DOHH2 (cell line): ENCODE results near the gene PGM5.
"Not testable (repeated sequence)": the region's sequence is repeated elsewhere in the genome, so short reads cannot be mapped to it uniquely, and the experiment has no call there.

Experiments used
- H3F3A ChIP-seq: fragments of 200-600 bp; sonication (generic), shearing (Covaris generic); 2 replicates; pipeline ENCODE4 v1.6.0; 2016; ENCODE audit warnings: antibody characterized with exemption, mild to moderate bottlenecking; ENCODE audit not compliant: control insufficient read depth, insufficient read depth
- H3K27ac ChIP-seq: fragments of 200-600 bp; sonication (generic); 2 replicates; pipeline ENCODE4 v1.5.1; 2014; ENCODE audit warnings: low read depth, mild to moderate bottlenecking, low read length, moderate library complexity
- H3K27me3 ChIP-seq: fragments of 200-600 bp; sonication (generic); 2 replicates; pipeline ENCODE4 v1.6.1; 2014; ENCODE audit warnings: mild to moderate bottlenecking, low read length, mixed read lengths; ENCODE audit not compliant: control insufficient read depth
- H3K36me3 ChIP-seq: fragments of 200-600 bp; sonication (generic); 2 replicates; pipeline ENCODE4 v1.6.1; 2014; ENCODE audit warnings: mild to moderate bottlenecking, low read length, moderate library complexity, mixed read lengths; ENCODE audit not compliant: control insufficient read depth
- H3K4me1 ChIP-seq: fragments of 200-600 bp; sonication (generic); 2 replicates; pipeline ENCODE4 v1.6.1; 2014; ENCODE audit warnings: mild to moderate bottlenecking, low read length, mixed read lengths; ENCODE audit not compliant: control insufficient read depth
- H3K4me2 ChIP-seq: fragments of 200-600 bp; sonication (generic); 2 replicates; pipeline ENCODE4 v1.6.0; 2014; ENCODE audit warnings: mild to moderate bottlenecking, low read length, moderate library complexity
- H3K4me3 ChIP-seq: fragments of 200-600 bp; sonication (generic); 2 replicates; pipeline ENCODE4 v1.5.1; 2014; ENCODE audit warnings: mild to moderate bottlenecking, low read length, mixed read lengths
- H3K79me2 ChIP-seq: fragments of 200-600 bp; sonication (generic); 2 replicates; pipeline ENCODE4 v1.6.1; 2014; ENCODE audit warnings: mild to moderate bottlenecking, low read length, mixed read lengths; ENCODE audit not compliant: control insufficient read depth
- H3K9me2 ChIP-seq: fragments of 200-600 bp; sonication (generic); replicated peaks from 2 replicates; pipeline ENCODE4 v1.6.1; 2014; ENCODE audit warnings: mild to moderate bottlenecking, low read length, mixed read lengths; ENCODE audit not compliant: control insufficient read depth
- H3K9me3 ChIP-seq: fragments of 200-600 bp; sonication (generic); 2 replicates; pipeline ENCODE4 v1.6.1; 2014; ENCODE audit warnings: antibody characterized with exemption, low read length, mixed read lengths; ENCODE audit not compliant: control insufficient read depth, insufficient read depth
- H4K20me1 ChIP-seq: fragments of 200-600 bp; sonication (generic); 2 replicates; pipeline ENCODE4 v1.6.0; 2014; ENCODE audit warnings: low read depth, mild to moderate bottlenecking, antibody characterized with exemption, low read length, moderate library complexity; ENCODE audit not compliant: control insufficient read depth, insufficient read depth

PGM5 gene

GRCh38 chr9:68330531-68331173 lies 25.8 kb upstream of the PGM5 start:
- H3K36me3 ChIP-seq, H3K9me3 ChIP-seq, H3K4me2 ChIP-seq, H3F3A ChIP-seq, H3K4me3 ChIP-seq, H4K20me1 ChIP-seq, H3K27me3 ChIP-seq, H3K9me2 ChIP-seq, H3K79me2 ChIP-seq, H3K4me1 ChIP-seq, H3K27ac ChIP-seq: not testable (repeated sequence)

- not testable (repeated sequence) for H4K20me1 ChIP-seq, H3K27me3 ChIP-seq, H3K4me2 ChIP-seq, H3K4me3 ChIP-seq, H3K4me1 ChIP-seq, H3F3A ChIP-seq, H3K9me2 ChIP-seq, H3K9me3 ChIP-seq, H3K36me3 ChIP-seq, H3K79me2 ChIP-seq, H3K27ac ChIP-seq
Measured at GRCh38 chr9:68332122-68332521, 24.3 kb upstream of the PGM5 start.

- not testable (repeated sequence) for H3K4me3 ChIP-seq, H3K27me3 ChIP-seq, H3K36me3 ChIP-seq, H3K4me2 ChIP-seq, H3K27ac ChIP-seq, H4K20me1 ChIP-seq, H3K9me2 ChIP-seq, H3K9me3 ChIP-seq, H3K4me1 ChIP-seq, H3K79me2 ChIP-seq, H3F3A ChIP-seq
Measured at GRCh38 chr9:68335935-68336334, 20.5 kb upstream of the PGM5 start.

GRCh38 chr9:68336639-68337339 lies 19.6 kb upstream of the PGM5 start:
- not testable (repeated sequence) for H3K4me3 ChIP-seq, H3K9me2 ChIP-seq, H3K9me3 ChIP-seq, H3K79me2 ChIP-seq, H3K4me2 ChIP-seq, H3K27ac ChIP-seq, H3K27me3 ChIP-seq, H3K36me3 ChIP-seq, H3F3A ChIP-seq, H3K4me1 ChIP-seq, H4K20me1 ChIP-seq

GRCh38 chr9:68338000-68338399 lies 18.4 kb upstream of the PGM5 start:
- H3K4me3 ChIP-seq, H4K20me1 ChIP-seq, H3F3A ChIP-seq, H3K27me3 ChIP-seq, H3K9me2 ChIP-seq, H3K4me2 ChIP-seq, H3K36me3 ChIP-seq, H3K79me2 ChIP-seq, H3K9me3 ChIP-seq, H3K27ac ChIP-seq, H3K4me1 ChIP-seq: not testable (repeated sequence)

- H3K9me2 ChIP-seq, H3K4me3 ChIP-seq, H3K36me3 ChIP-seq, H3K79me2 ChIP-seq, H3K9me3 ChIP-seq, H3F3A ChIP-seq, H3K4me2 ChIP-seq, H3K27me3 ChIP-seq, H4K20me1 ChIP-seq, H3K4me1 ChIP-seq, H3K27ac ChIP-seq: not testable (repeated sequence)
Measured at GRCh38 chr9:68342265-68343025, 14.0 kb upstream of the PGM5 start.

GRCh38 chr9:68343242-68343641 lies 13.2 kb upstream of the PGM5 start:
- H3K9me3 ChIP-seq, H4K20me1 ChIP-seq, H3K36me3 ChIP-seq, H3K27me3 ChIP-seq, H3K4me3 ChIP-seq, H3K9me2 ChIP-seq, H3K27ac ChIP-seq, H3K4me1 ChIP-seq, H3K4me2 ChIP-seq, H3F3A ChIP-seq, H3K79me2 ChIP-seq: not testable (repeated sequence)

GRCh38 chr9:68343992-68344391 lies 12.4 kb upstream of the PGM5 start:
- not testable (repeated sequence) for H3K9me2 ChIP-seq, H3K36me3 ChIP-seq, H3K79me2 ChIP-seq, H3K4me3 ChIP-seq, H3F3A ChIP-seq, H3K4me1 ChIP-seq, H3K27me3 ChIP-seq, H3K9me3 ChIP-seq, H3K27ac ChIP-seq, H3K4me2 ChIP-seq, H4K20me1 ChIP-seq
